Fibroblast of lung (primary cell): ENCODE results near the gene MAP1LC3B. TPM values are rescaled to one million over a fixed set of nuclear protein-coding genes. Genes with fewer than 3 reads are reported as not detected.

Source experiments
- DNase-seq, 2 donors: peaks; one replicate each; pipeline versions ENCODE4 v3.0.0 to v3.0.0-alpha.2; 2010; ENCODE audit warnings: low read depth in 2 of 2
- H2AFZ ChIP-seq: 2 replicates; pipeline ENCODE4 v1.5.1; 2012; ENCODE audit warnings: low read length, control low read depth, inconsistent platforms
- H3K27ac ChIP-seq: 2 replicates; pipeline ENCODE4 v1.5.1; 2011; ENCODE audit warnings: low read length, control low read depth; ENCODE audit not compliant: insufficient read depth
- H3K27me3 ChIP-seq: 2 replicates; pipeline ENCODE4 v1.5.1; 2011; ENCODE audit warnings: mild to moderate bottlenecking, low read length; ENCODE audit not compliant: control insufficient read depth, insufficient read depth
- H3K36me3 ChIP-seq: 2 replicates; pipeline ENCODE4 v1.5.1; 2011; ENCODE audit warnings: low read length; ENCODE audit not compliant: control insufficient read depth, insufficient read depth
- H3K4me1 ChIP-seq: 2 replicates; pipeline ENCODE4 v1.5.1; 2011; ENCODE audit warnings: low read length; ENCODE audit not compliant: control insufficient read depth, insufficient read depth; ENCODE audit errors: extremely low read depth
- H3K4me2 ChIP-seq: 2 replicates; pipeline ENCODE4 v1.5.1; 2011; ENCODE audit warnings: low read length, control low read depth; ENCODE audit not compliant: insufficient read depth; ENCODE audit errors: extremely low read depth
- H3K4me3 ChIP-seq, 4 experiments: fragments of 200-600 bp in 1 of 4; sonication (generic) in 1 of 4; replicated peaks in 1 of 4; 2 replicates each; pipeline ENCODE4 v1.5.1; 2011 to 2016; ENCODE audit warnings: low read length in 4 of 4, low read depth in 3 of 4, mild to moderate bottlenecking in 3 of 4, control low read depth in 2 of 4, inconsistent platforms in 1 of 4, mixed read lengths in 1 of 4; ENCODE audit not compliant: insufficient read depth in 1 of 4; ENCODE audit errors: control extremely low read depth in 1 of 4
- H3K79me2 ChIP-seq: 2 replicates; pipeline ENCODE4 v1.5.1; 2012; ENCODE audit warnings: mild to moderate bottlenecking, low read length, inconsistent platforms; ENCODE audit not compliant: control insufficient read depth, insufficient read depth
- H3K9ac ChIP-seq: 2 replicates; pipeline ENCODE4 v1.5.1; 2011; ENCODE audit warnings: mild to moderate bottlenecking, low read length, control low read depth; ENCODE audit not compliant: insufficient read depth
- H3K9me3 ChIP-seq: 2 replicates; pipeline ENCODE4 v1.5.1; 2012; ENCODE audit warnings: low read depth, low read length; ENCODE audit not compliant: control insufficient read depth, insufficient read depth
- H4K20me1 ChIP-seq: 2 replicates; pipeline ENCODE4 v1.5.1; 2011; ENCODE audit warnings: low read length; ENCODE audit not compliant: control insufficient read depth, insufficient read depth; ENCODE audit errors: extremely low read depth
- EZH2 ChIP-seq: IDR thresholded peaks from 2 replicates; pipeline ENCODE4 v1.5.1; 2012; ENCODE audit warnings: low read length, control low read depth, mild to moderate bottlenecking; ENCODE audit errors: missing control alignments
- polyA plus RNA-seq, 2 donors: library from polyadenylated mRNA; depleted of rRNA in 1 of 2; stranded (reverse) in 1 of 2; unstranded in 1 of 2; fragments of >200 nt; gene quantifications; 2 replicates each; pipeline ENCODE4 v1.2.1, GENCODE V29; 2011 to 2012; ENCODE audit warnings: missing spikeins in 1 of 2
- total RNA-seq: library from RNA; depleted of rRNA; stranded (reverse); fragments of >200 nt; gene quantifications from 2 replicates; pipeline ENCODE4 v1.2.1, GENCODE V29; 2014
- TF ChIP-seq, protein P1 (sequence below), 2 donors: IDR thresholded peaks in 1 of 2; conservative IDR thresholded peaks in 1 of 2; 1 replicate in 1 of 2; 2 replicates in 1 of 2; pipeline ENCODE4 v1.5.1; 2011 to 2012; ENCODE audit warnings: low read length in 2 of 2, control low read depth in 1 of 2, inconsistent platforms in 1 of 2, low read depth in 1 of 2, mild to moderate bottlenecking in 1 of 2

MAP1LC3B gene
- total and polyA plus RNA-seq, 2 donors (not counting 1 experiment from before 2014, with no cell fraction given): 41.1 to 67.6 TPM

DNA sequence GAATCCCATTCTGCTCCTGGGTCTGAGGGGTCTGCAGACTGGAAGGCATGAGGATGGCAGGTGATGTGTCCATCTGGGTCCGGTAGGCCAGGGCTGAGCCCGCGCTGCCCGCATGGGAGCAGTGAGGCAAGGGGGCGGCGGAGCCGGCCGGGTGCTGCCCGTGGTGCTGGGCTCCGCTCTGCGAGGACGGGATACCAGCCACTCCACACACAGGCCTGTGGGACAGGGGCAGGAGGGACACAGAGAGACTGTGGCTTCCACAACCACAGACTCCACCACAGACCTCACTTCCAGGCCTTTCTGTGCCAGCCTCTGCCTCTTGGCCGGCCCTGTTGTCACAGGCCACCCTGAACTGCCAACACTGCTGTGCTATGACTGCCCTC, 25.4 kb downstream of the MAP1LC3B start:
- H4K20me1 ChIP-seq: no peaks in the 10 kb centered on the region
- peaks cover 26% of the 10 kb centered on the region for H3K36me3 ChIP-seq
- H3K27ac ChIP-seq: no peak overlapping the region
- no peak overlapping the region for H3K4me3 ChIP-seq
- H3K9ac ChIP-seq: no peak overlapping the region
- H3K4me2 ChIP-seq: no peak overlapping the region
- TF ChIP-seq EZH2: no peak
- TF ChIP-seq, protein P1, sequence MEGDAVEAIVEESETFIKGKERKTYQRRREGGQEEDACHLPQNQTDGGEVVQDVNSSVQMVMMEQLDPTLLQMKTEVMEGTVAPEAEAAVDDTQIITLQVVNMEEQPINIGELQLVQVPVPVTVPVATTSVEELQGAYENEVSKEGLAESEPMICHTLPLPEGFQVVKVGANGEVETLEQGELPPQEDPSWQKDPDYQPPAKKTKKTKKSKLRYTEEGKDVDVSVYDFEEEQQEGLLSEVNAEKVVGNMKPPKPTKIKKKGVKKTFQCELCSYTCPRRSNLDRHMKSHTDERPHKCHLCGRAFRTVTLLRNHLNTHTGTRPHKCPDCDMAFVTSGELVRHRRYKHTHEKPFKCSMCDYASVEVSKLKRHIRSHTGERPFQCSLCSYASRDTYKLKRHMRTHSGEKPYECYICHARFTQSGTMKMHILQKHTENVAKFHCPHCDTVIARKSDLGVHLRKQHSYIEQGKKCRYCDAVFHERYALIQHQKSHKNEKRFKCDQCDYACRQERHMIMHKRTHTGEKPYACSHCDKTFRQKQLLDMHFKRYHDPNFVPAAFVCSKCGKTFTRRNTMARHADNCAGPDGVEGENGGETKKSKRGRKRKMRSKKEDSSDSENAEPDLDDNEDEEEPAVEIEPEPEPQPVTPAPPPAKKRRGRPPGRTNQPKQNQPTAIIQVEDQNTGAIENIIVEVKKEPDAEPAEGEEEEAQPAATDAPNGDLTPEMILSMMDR (conservative IDR thresholded peaks at IDR 0.05 in 1 of 2, IDR thresholded peaks at IDR 0.05 in 1 of 2; ENCODE audit: low read depth in 1 of 2, low read length in 2 of 2): no peak
- H3K79me2 ChIP-seq: no peaks in the 10 kb centered on the region
- H3K4me1 ChIP-seq: no peaks in the 10 kb centered on the region
- no peaks in the 10 kb centered on the region for H3K9me3 ChIP-seq
- no peaks in the 10 kb centered on the region for H3K27me3 ChIP-seq
- no peak overlapping the region for H2AFZ ChIP-seq
- no peak for DNase-seq

DNA sequence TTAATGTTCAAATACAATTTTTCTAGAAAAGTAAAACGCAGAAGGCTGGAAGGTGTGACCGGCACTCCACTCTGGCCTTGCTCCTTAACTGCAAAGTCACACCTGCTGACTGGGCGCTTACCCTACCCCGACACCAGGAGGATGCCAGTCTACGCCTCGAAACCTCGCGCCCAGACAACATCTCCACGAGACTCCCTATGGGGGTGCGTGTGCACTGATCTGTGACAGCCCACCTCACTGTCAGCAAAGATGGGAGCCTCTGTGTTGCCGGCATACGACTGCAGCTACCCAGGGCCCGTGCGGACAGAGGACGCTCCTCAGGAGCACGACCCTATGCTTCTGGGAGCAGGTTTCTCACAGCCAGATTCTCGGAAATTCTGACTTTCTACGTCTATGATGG, 26.1 kb downstream of the MAP1LC3B start:
- Histone ChIP-seq H3K36me3 (peaks cover 20% of the 10 kb centered on the region), H3K79me2 (no peaks in the 10 kb centered on the region), H2AFZ (no peak overlapping the region), H3K4me2 (no peak overlapping the region), H3K9me3 (no peaks in the 10 kb centered on the region), H3K27ac (no peak overlapping the region), H3K27me3 (no peaks in the 10 kb centered on the region), H4K20me1 (no peaks in the 10 kb centered on the region), H3K9ac (no peak overlapping the region), H3K4me3 (no peak overlapping the region), H3K4me1 (no peaks in the 10 kb centered on the region)
- TF ChIP-seq, protein P1 (conservative IDR thresholded peaks at IDR 0.05 in 1 of 2, IDR thresholded peaks at IDR 0.05 in 1 of 2; ENCODE audit: low read depth in 1 of 2, low read length in 2 of 2): no peak
- no peak for TF ChIP-seq EZH2
- DNase-seq: no peak

DNA sequence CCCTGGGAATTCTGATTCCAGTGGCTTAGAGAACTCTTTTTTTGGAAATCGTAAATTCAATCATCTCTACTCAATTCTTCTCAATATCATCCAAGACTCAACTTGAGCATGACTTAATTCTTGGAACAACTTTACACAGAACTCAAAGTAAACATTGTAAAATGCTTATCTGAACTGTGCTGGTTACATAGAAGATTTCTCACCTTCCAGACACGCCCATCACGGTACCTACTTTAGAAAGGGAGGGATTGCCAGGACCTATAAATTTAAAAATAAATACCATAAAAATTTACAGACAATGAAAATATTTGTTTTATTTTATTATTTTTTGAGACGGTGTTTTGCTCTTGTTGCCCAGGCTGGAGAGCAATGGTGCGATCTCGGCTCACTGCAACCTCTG, 26.5 kb downstream of the MAP1LC3B start:
- peaks cover 23% of the 10 kb centered on the region for H3K36me3 ChIP-seq

More for the DNA sequence above, 26.5 kb downstream of the MAP1LC3B start:
- no peaks in the 10 kb centered on the region for H3K4me1 ChIP-seq
- no peak for DNase-seq
- no peaks in the 10 kb centered on the region for H3K79me2 ChIP-seq
- no peak for TF ChIP-seq EZH2
- TF ChIP-seq, protein P1 (conservative IDR thresholded peaks at IDR 0.05 in 1 of 2, IDR thresholded peaks at IDR 0.05 in 1 of 2; ENCODE audit: low read depth in 1 of 2, low read length in 2 of 2): no peak
- H4K20me1 ChIP-seq: no peaks in the 10 kb centered on the region
- no peaks in the 10 kb centered on the region for H3K9me3 ChIP-seq
- H3K27me3 ChIP-seq: no peaks in the 10 kb centered on the region
- H3K4me2 ChIP-seq: no peak overlapping the region
- no peak overlapping the region for H3K4me3 ChIP-seq
- no peak overlapping the region for H2AFZ ChIP-seq
- no peak overlapping the region for H3K27ac ChIP-seq
- no peak overlapping the region for H3K9ac ChIP-seq
